K562 (cell line): ENCODE measurements around the gene GLT1D1. TPM values are rescaled to one million over a fixed set of nuclear protein-coding genes. Genes with fewer than 3 reads are reported as not detected.
A peak's percentile ranks its signal among the peaks of the same experiment; 100 is the strongest.

ENCODE experiments used
- C11orf30 ChIP-seq: fragments of 450-650 bp; IDR thresholded peaks from 2 replicates; pipeline ENCODE4 v1.6.1; 2016; ENCODE audit warnings: low read depth, mild to moderate bottlenecking
- CAMTA2 ChIP-seq: fragments of 250-450 bp; sonication (Bioruptor Pico); conservative IDR thresholded peaks from 2 replicates; pipeline ENCODE4 v1.5.1; 2022
- PKNOX1 ChIP-seq: fragments of 450-650 bp; IDR thresholded peaks from 2 replicates; pipeline ENCODE4 v1.6.1; 2016
- RFX5 ChIP-seq: IDR thresholded peaks from 2 replicates; pipeline ENCODE4 v1.6.1; 2011; ENCODE audit warnings: low read depth, mild to moderate bottlenecking, improper control_type of control experiment, low read length
- ZMIZ1 ChIP-seq, 2 experiments: fragments of 150-350 bp in 1 of 2; IDR thresholded peaks; 2 replicates each; pipeline ENCODE4 v1.6.1; 2012 to 2016; ENCODE audit warnings: low read depth in 2 of 2, low read length in 2 of 2, mild to moderate bottlenecking in 1 of 2, moderate library complexity in 1 of 2
- ZNF318 ChIP-seq, 2 experiments: fragments of 450-650 bp; IDR thresholded peaks; 2 replicates each; pipeline ENCODE4 v1.6.1; 2016; ENCODE audit warnings: mild to moderate bottlenecking in 2 of 2, borderline replicate concordance in 1 of 2, low read depth in 1 of 2, moderate library complexity in 1 of 2
- polyA plus RNA-seq, 8 experiments: library from polyadenylated mRNA; depleted of rRNA in 4 of 8; stranded (reverse) in 5 of 8; unstranded in 3 of 8; fragments of >200 nt; fragmentation: Nextera tagmentation in 2 of 8; fragmentation: Illumina TruSeq in 1 of 8; extraction: Ambion mirVana in 2 of 8; extraction: Trizol in 1 of 8; gene quantifications; 2 replicates each; pipeline versions ENCODE4 v1.2.1 to v1.2.3, GENCODE V29; 2011 to 2014; ENCODE audit warnings: inconsistent platforms in 1 of 8, missing spikeins in 1 of 8
- total RNA-seq, 7 experiments: library from RNA; depleted of rRNA in 6 of 7; stranded (reverse); fragments of >200 nt in 6 of 7; fragmentation: Illumina TruSeq in 2 of 7; extraction: Trizol in 2 of 7; gene quantifications; 2 replicates each; pipeline versions ENCODE4 v1.2.1 to v1.2.3, GENCODE V29; 2011 to 2021; ENCODE audit warnings: low replicate concordance in 1 of 7

The GLT1D1 gene
- total and polyA plus RNA-seq, 9 of the 15 experiments (the other 6 are each of a cell fraction or from before 2014, with no cell fraction given), result 0.04 TPM; not detected in 8

GRCh38 chr12:128980623-128981022, 127.3 kb downstream of the GLT1D1 start (continued):
- TF ChIP-seq ZMIZ1 (IDR thresholded peaks at IDR 0.05; ENCODE audit: low read depth in 2 of 2, low read length in 2 of 2) (no peak), C11orf30 (no peak), PKNOX1 (peak; percentile 93), RFX5 (no peak), CAMTA2 (no peak), ZNF318 (IDR thresholded peaks at IDR 0.05; ENCODE audit: borderline replicate concordance in 1 of 2, low read depth in 1 of 2) (no peak)
- TF ChIP-seq, all 486 proteins: peak for 4
